Upper lobe of right lung (tissue), 1 donor: ENCODE data around the gene TAT. TPM values are rescaled to one million over a fixed set of nuclear protein-coding genes. Genes with fewer than 3 reads are reported as not detected.
"Not testable (repeated sequence)": the region's sequence is repeated elsewhere in the genome, so short reads cannot be mapped to it uniquely, and the experiment has no call there.

Source experiments
- ATAC-seq: fragments of 200-7000 bp; cut with Tn5 transposase; one replicate; pipeline ENCODE4 v1.9.1; 2020; ENCODE audit warnings: mild to moderate bottlenecking, moderate library complexity
- DNase-seq: peaks from one replicate; pipeline ENCODE4 v3.0.0-alpha.2; 2020
- H3K27ac ChIP-seq: fragments of 200-600 bp; one replicate; pipeline ENCODE4 v1.8.0; 2022
- H3K27me3 ChIP-seq: fragments of 200-600 bp; one replicate; pipeline ENCODE4 v1.8.0; 2022; ENCODE audit warnings: mild to moderate bottlenecking
- H3K36me3 ChIP-seq: fragments of 200-600 bp; one replicate; pipeline ENCODE4 v1.8.0; 2022
- H3K4me1 ChIP-seq: fragments of 200-600 bp; one replicate; pipeline ENCODE4 v1.8.0; 2022
- H3K4me3 ChIP-seq: fragments of 200-600 bp; one replicate; pipeline ENCODE4 v1.8.0; 2022; ENCODE audit warnings: mild to moderate bottlenecking
- H3K9me3 ChIP-seq: fragments of 200-600 bp; one replicate; pipeline ENCODE4 v1.8.0; 2022
- intact Hi-C: fragments of 100-400 bp; cut with DNase I; formaldehyde crosslinking; loops from one replicate; pipeline ENCODE4 v1.11.0; 2022
- total RNA-seq: library from RNA; stranded (reverse); fragmentation: NEBNext Ultra II Directional; extraction: Animal tissue kit (Norgen Biotek cat#: 25700); gene quantifications from one replicate; pipeline ENCODE4 v1.2.1, GENCODE V29; 2021
- TF ChIP-seq, protein P1 (sequence below): fragments of 200-600 bp; IDR thresholded peaks from one replicate; pipeline ENCODE4 v1.8.0; 2022; ENCODE audit warnings: antibody characterized with exemption
- donor health status: DM: no; HTN: yes; CAD: no; lungs with severe emphysema.

The TAT gene
- total RNA-seq, 1 donor from 2014 or later: not detected

GRCh38 chr16:71618429-71618828 lies 41.5 kb upstream of the TAT start:
- no peaks in the 10 kb centered on the region for H3K4me1 ChIP-seq
- DNase-seq (no peak), ATAC-seq (no peak)
- intact Hi-C loops: no loop called here
- H3K27ac ChIP-seq: no peak overlapping the region
- no peaks in the 10 kb centered on the region for H3K9me3 ChIP-seq
- H3K27me3 ChIP-seq: peaks cover 6% of the 10 kb centered on the region
- no peaks in the 10 kb centered on the region for H3K36me3 ChIP-seq
- TF ChIP-seq, protein P1, sequence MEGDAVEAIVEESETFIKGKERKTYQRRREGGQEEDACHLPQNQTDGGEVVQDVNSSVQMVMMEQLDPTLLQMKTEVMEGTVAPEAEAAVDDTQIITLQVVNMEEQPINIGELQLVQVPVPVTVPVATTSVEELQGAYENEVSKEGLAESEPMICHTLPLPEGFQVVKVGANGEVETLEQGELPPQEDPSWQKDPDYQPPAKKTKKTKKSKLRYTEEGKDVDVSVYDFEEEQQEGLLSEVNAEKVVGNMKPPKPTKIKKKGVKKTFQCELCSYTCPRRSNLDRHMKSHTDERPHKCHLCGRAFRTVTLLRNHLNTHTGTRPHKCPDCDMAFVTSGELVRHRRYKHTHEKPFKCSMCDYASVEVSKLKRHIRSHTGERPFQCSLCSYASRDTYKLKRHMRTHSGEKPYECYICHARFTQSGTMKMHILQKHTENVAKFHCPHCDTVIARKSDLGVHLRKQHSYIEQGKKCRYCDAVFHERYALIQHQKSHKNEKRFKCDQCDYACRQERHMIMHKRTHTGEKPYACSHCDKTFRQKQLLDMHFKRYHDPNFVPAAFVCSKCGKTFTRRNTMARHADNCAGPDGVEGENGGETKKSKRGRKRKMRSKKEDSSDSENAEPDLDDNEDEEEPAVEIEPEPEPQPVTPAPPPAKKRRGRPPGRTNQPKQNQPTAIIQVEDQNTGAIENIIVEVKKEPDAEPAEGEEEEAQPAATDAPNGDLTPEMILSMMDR: no peak
- no peak overlapping the region for H3K4me3 ChIP-seq

DNA sequence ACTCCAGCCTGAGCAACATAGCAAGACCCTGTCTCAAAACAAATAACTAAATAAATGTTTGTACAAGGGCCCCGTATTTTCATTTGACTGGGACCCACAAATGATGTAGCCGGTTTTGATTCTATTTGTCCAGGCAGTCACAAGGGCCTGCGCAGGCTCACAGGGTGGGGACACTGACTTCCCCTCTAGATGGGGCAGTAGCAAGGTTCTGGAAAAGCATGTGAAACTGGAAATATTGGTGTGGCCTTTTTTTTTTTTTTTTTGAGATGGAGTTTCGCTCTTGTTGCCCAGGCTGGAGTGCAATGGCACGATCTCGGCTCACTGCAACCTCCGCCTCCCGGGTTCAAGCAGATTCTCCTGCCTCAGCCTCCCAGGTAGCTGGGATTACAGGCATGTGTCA lies 38.1 kb upstream of the TAT start:
- DNase-seq, intact Hi-C loops, H3K9me3 ChIP-seq, ATAC-seq, H3K27ac ChIP-seq, H3K4me3 ChIP-seq, H3K36me3 ChIP-seq, H3K4me1 ChIP-seq, H3K27me3 ChIP-seq: not testable (repeated sequence)

DNA sequence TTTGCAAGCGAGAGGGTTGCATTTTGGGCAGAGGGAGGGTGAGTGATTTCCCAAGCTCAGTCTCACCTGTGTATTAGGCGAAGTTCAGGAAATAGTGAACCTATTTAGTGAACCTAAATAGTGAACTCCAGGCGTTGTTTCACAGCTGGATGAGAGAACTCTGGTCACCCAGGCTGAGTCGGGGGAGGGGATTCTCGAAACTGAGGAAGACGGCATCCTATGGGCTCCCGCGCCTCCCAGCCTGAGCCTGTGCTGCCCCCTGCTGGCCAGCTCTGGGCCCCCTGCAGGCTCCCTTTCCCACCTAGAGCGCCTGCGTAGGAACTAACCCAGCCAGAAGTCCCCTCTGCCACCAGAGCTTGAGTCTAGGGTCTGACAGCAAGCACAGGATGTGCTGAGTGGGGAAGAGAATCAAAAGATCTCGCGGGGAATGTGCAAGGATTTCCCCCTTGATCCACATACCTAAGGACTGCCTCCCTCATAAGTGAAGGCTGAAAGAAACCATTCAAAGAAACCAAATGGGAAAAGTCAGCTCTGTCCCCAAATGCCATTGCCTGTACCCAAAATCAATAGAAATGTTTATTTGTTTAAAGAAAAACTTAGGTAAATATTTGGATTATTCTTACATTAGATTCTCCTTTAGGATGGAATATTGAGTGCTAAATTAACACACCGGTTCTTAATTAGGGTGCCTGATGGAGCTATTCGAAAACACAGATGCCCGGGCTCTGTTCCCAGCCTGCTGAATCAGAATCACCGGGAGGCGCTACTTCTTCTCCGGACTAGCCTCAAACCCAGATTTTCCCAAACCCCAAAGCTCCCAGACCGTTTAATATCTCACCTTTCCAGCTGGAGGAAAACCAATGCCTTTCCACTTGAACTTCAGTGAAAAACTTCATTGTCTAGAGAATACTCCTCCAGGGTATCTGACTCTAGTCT lies 34.3 kb upstream of the TAT start:
- intact Hi-C loops: no loop called here
- peak; percentile 99 for ATAC-seq
- Histone ChIP-seq H3K9me3 (no peaks in the 10 kb centered on the region), H3K4me1 (no peaks in the 10 kb centered on the region), H3K27ac (no peak overlapping the region), H3K27me3 (no peaks in the 10 kb centered on the region), H3K4me3 (no peak overlapping the region), H3K36me3 (no peaks in the 10 kb centered on the region)
- TF ChIP-seq, protein P1: peak; percentile 97
- DNase-seq: peak; percentile 90

DNA sequence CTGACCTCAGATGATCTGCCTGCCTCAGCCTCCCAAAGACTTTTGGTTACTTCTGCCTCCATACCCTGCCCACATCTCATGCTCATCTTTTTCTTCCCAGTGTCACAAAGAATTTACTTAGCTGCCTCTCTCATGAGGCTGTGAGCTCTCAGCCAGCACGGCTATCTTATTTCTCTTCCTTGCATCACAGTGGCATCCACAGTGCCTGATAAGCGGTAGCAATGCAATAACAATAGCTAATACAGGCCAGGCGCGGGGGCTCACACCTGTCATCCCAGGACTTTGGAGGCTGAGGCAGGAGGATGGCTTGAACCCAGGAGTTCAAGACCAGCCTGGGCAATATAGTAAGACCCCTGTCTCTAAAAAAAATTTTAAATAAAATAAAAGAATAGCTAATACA lies 33.6 kb upstream of the TAT start:
- Histone ChIP-seq H3K4me3 (no peak overlapping the region), H3K9me3 (no peaks in the 10 kb centered on the region), H3K27ac (no peak overlapping the region), H3K36me3 (no peaks in the 10 kb centered on the region), H3K4me1 (no peaks in the 10 kb centered on the region), H3K27me3 (no peaks in the 10 kb centered on the region)
- ATAC-seq (no peak), DNase-seq (no peak)
- TF ChIP-seq, protein P1: no peak
- intact Hi-C loops: no loop called here

GRCh38 chr16:71609066-71609465 lies 32.2 kb upstream of the TAT start:
- no peaks in the 10 kb centered on the region for H3K4me1 ChIP-seq
- H3K9me3 ChIP-seq: no peaks in the 10 kb centered on the region
- TF ChIP-seq, protein P1: no peak
- DNase-seq (no peak), ATAC-seq (no peak)
- intact Hi-C loops: no loop called here
- H3K27ac ChIP-seq: no peak overlapping the region
- H3K36me3 ChIP-seq: no peaks in the 10 kb centered on the region
- H3K4me3 ChIP-seq: no peak overlapping the region
- H3K27me3 ChIP-seq: no peaks in the 10 kb centered on the region

GRCh38 chr16:71600822-71601221 lies 23.9 kb upstream of the TAT start:
- intact Hi-C loops: no loop called here

DNA sequence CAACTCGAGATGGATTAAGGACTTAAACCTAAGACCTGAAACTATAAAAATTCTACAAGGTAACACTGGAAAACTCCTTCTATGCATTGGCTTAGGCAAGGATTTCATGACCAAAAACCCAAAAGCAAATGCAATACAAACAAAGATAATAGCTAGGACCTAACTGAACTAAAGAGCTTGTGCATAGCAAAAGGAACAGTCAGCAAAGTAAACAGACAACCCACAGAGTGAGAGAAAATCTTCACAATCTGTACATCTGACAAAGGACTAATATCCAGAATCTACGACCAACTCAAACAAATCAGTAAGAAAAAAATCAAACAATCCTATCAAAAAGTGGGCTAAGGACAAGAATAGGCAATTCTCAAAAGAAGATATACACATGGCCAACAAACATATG lies 21.5 kb upstream of the TAT start:
- H3K27ac ChIP-seq, H3K27me3 ChIP-seq, H3K9me3 ChIP-seq, DNase-seq, intact Hi-C loops, ATAC-seq, H3K4me3 ChIP-seq, H3K4me1 ChIP-seq, H3K36me3 ChIP-seq: not testable (repeated sequence)

More at GRCh38 chr16:71600822-71601221, 23.9 kb upstream of the TAT start:
- H3K36me3 ChIP-seq: no peaks in the 10 kb centered on the region
- H3K27ac ChIP-seq: no peak overlapping the region
- no peak overlapping the region for H3K4me3 ChIP-seq
- H3K27me3 ChIP-seq: no peaks in the 10 kb centered on the region
- H3K9me3 ChIP-seq: no peaks in the 10 kb centered on the region
- no peaks in the 10 kb centered on the region for H3K4me1 ChIP-seq
- TF ChIP-seq, protein P1: no peak
- ATAC-seq (no peak), DNase-seq (no peak)

DNA sequence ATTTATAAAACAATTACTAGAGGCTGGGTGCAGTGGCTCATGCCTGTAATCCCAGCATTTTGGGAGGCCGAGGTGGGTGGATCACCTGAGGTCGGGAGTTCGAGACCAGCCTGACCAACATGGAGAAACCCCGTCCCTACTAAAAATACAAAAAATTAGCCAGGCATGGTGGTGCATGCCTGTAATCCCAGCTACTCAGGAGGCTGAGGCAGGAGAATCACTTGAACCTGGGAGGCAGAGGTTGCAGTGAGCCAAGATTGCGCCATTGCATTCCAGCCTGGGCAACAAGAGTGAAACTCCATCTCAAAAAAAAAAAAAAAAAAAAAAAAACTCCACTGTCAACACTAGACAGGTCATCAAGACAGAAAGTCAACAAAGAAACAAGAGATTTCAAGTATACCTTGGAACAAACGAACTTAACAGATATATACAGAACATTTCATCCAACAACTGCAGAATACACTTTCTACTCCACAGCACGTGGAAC lies 18.5 kb upstream of the TAT start:
- H3K27ac ChIP-seq, DNase-seq, H3K27me3 ChIP-seq, H3K4me3 ChIP-seq, H3K36me3 ChIP-seq, H3K4me1 ChIP-seq, ATAC-seq, intact Hi-C loops, H3K9me3 ChIP-seq: not testable (repeated sequence)
